NCI-H1694 (cell line): Measurements from ENCODE around the gene MT1B.
"Not testable (repeated sequence)": the region's sequence is repeated elsewhere in the genome, so short reads cannot be mapped to it uniquely, and the experiment has no call there.

Source experiments
- DNase-seq: peaks from one replicate; lab custom pipeline; 2025; lab: John Stamatoyannopoulos, UW

Gene MT1B

GRCh38 chr16:56637814-56638750, 13.6 kb upstream of the MT1B start, which contains the start of gene MT1A:
Gene MT1A, plus strand, starts transcription at chr16:56638666. Its CDS starts 73 bp downstream, at chr16:56638739.
- no peak for DNase-seq

GRCh38 chr16:56639045-56639444, 12.6 kb upstream of the MT1B start:
- no peak for DNase-seq

GRCh38 chr16:56640076-56640475, 11.6 kb upstream of the MT1B start:
- DNase-seq = no peak

GRCh38 chr16:56641166-56641565, 10.5 kb upstream of the MT1B start:
- no peak for DNase-seq

- DNase-seq = no peak
Measured at GRCh38 chr16:56643080-56643778, 8.5 kb upstream of the MT1B start.

GRCh38 chr16:56643833-56644232, 7.9 kb upstream of the MT1B start:
- no peak for DNase-seq

- no peak for DNase-seq
Measured at GRCh38 chr16:56645311-56645710, 6.4 kb upstream of the MT1B start.

GRCh38 chr16:56645838-56646237, 5.8 kb upstream of the MT1B start:
- no peak for DNase-seq

- DNase-seq = no peak
Measured at GRCh38 chr16:56647641-56648431, 3.9 kb upstream of the MT1B start.

- DNase-seq = no peak
Measured at GRCh38 chr16:56649271-56649670, 2.4 kb upstream of the MT1B start.

GRCh38 chr16:56649820-56650219, 1.9 kb upstream of the MT1B start:
- no peak for DNase-seq

GRCh38 chr16:56652600-56652999, 914 bp downstream of the MT1B start:
- DNase-seq = no peak

- no peak for DNase-seq
Measured at GRCh38 chr16:56653218-56653617, 1.5 kb downstream of the MT1B start.

GRCh38 chr16:56657555-56658326, 6.1 kb downstream of the MT1B start, which contains the start of gene MT1F:
Gene MT1F, plus strand, starts transcription at chr16:56657959. Its CDS starts 100 bp downstream, at chr16:56658059.
- DNase-seq = peak; percentile 28

- DNase-seq = no peak
Measured at GRCh38 chr16:56658327-56658875, 6.7 kb downstream of the MT1B start.

- no peak for DNase-seq
Measured at GRCh38 chr16:56662357-56663354, 11.0 kb downstream of the MT1B start.

GRCh38 chr16:56664506-56664905, 12.8 kb downstream of the MT1B start:
- DNase-seq = no peak

- not testable (repeated sequence) for DNase-seq
Measured at GRCh38 chr16:56665286-56666261, 13.9 kb downstream of the MT1B start.
